SJCRH30 (cell line): Measurements from ENCODE around the gene FAS. TPM values are rescaled to one million over a fixed set of nuclear protein-coding genes. Genes with fewer than 3 reads are reported as not detected.
A peak's percentile ranks its signal among the peaks of the same experiment; 100 is the strongest.

Source experiments
- DNase-seq, 2 experiments: peaks; one replicate each; pipeline ENCODE4 v3.0.0-alpha.2; 2015 to 2020
- H3K27ac ChIP-seq: fragments of 250-450 bp; sonication (Bioruptor Pico); 2 replicates; pipeline ENCODE4 v1.5.1; 2020; ENCODE audit warnings: mild to moderate bottlenecking, moderate library complexity
- H3K27me3 ChIP-seq: fragments of 250-450 bp; sonication (Bioruptor Pico); 2 replicates; pipeline ENCODE4 v1.5.1; 2020; ENCODE audit warnings: mild to moderate bottlenecking, moderate library complexity
- H3K36me3 ChIP-seq: fragments of 250-450 bp; sonication (Bioruptor Pico); 2 replicates; pipeline ENCODE4 v1.5.1; 2020; ENCODE audit warnings: mild to moderate bottlenecking, moderate library complexity
- H3K4me1 ChIP-seq: fragments of 250-450 bp; sonication (Bioruptor Pico); 2 replicates; pipeline ENCODE4 v1.5.1; 2020; ENCODE audit warnings: mild to moderate bottlenecking, moderate library complexity
- H3K4me3 ChIP-seq: fragments of 250-450 bp; sonication (Bioruptor Pico); 2 replicates; pipeline ENCODE4 v1.5.1; 2020; ENCODE audit warnings: mild to moderate bottlenecking, moderate library complexity
- H3K9me3 ChIP-seq: fragments of 250-450 bp; sonication (Bioruptor Pico); replicated peaks from 2 replicates; pipeline ENCODE4 v1.5.1; 2020; ENCODE audit warnings: mild to moderate bottlenecking, moderate library complexity
- total RNA-seq: library from RNA; depleted of rRNA; stranded (reverse); fragments of >200 nt; shearing (Covaris generic); gene quantifications from 2 replicates; pipeline ENCODE4 v1.2.3, GENCODE V29; 2014; rRNA removed

Gene FAS
- 0.48 and 0.75 TPM in 2 replicates for total RNA-seq

GRCh38 chr10:88990384-88991160, at the start of gene FAS:
Gene FAS (plus strand): TSS chr10:88990798. CDS start chr10:88990877, 79 bp downstream.
- DNase-seq = peak; percentile 11 to 27
- no peaks in the 10 kb centered on the region; the same call in 1 of the 2 replicates for H3K27me3 ChIP-seq
- H3K36me3 ChIP-seq = no peaks in the 10 kb centered on the region
- peak within 1 kb of the TSS; percentile 59 for H3K4me3 ChIP-seq
- H3K9me3 ChIP-seq = no peaks in the 10 kb centered on the region
- H3K27ac ChIP-seq = no peak within 1 kb of the TSS
- H3K4me1 ChIP-seq = no peaks in the 10 kb centered on the region

GRCh38 chr10:88941026-88941425, 49.6 kb upstream of the FAS start:
- Histone ChIP-seq H3K9me3 (no peaks in the 10 kb centered on the region), H3K4me3 (no peak overlapping the region), H3K27ac (no peak overlapping the region), H3K27me3 (no peaks in the 10 kb centered on the region), H3K36me3 (no peaks in the 10 kb centered on the region), H3K4me1 (no peaks in the 10 kb centered on the region)
- DNase-seq = no peak

GRCh38 chr10:88943778-88944177, 46.8 kb upstream of the FAS start:
- Histone ChIP-seq H3K27ac (no peak overlapping the region), H3K9me3 (no peaks in the 10 kb centered on the region), H3K27me3 (no peaks in the 10 kb centered on the region), H3K36me3 (no peaks in the 10 kb centered on the region), H3K4me3 (no peak overlapping the region), H3K4me1 (no peaks in the 10 kb centered on the region)
- no peak for DNase-seq

GRCh38 chr10:88944813-88945212, 45.8 kb upstream of the FAS start:
- no peak for DNase-seq
- Histone ChIP-seq H3K4me3 (no peak overlapping the region), H3K9me3 (no peaks in the 10 kb centered on the region), H3K27me3 (no peaks in the 10 kb centered on the region), H3K36me3 (no peaks in the 10 kb centered on the region), H3K4me1 (no peaks in the 10 kb centered on the region), H3K27ac (no peak overlapping the region)

GRCh38 chr10:88946200-88946599, 44.4 kb upstream of the FAS start:
- Histone ChIP-seq H3K27ac (no peak overlapping the region), H3K4me3 (no peak overlapping the region), H3K4me1 (no peaks in the 10 kb centered on the region), H3K27me3 (no peaks in the 10 kb centered on the region), H3K9me3 (no peaks in the 10 kb centered on the region), H3K36me3 (no peaks in the 10 kb centered on the region)
- DNase-seq = no peak

- DNase-seq = no peak
- H3K27ac ChIP-seq = no peak overlapping the region
Measured at GRCh38 chr10:88946965-88947590, 43.5 kb upstream of the FAS start.

GRCh38 chr10:88949051-88949450, 41.5 kb upstream of the FAS start:
- H3K27ac ChIP-seq = no peak overlapping the region
- DNase-seq = no peak
- H3K4me1 ChIP-seq = no peaks in the 10 kb centered on the region
- H3K4me3 ChIP-seq = no peak overlapping the region
- H3K27me3 ChIP-seq = no peaks in the 10 kb centered on the region
- H3K9me3 ChIP-seq = no peaks in the 10 kb centered on the region
- H3K36me3 ChIP-seq = no peaks in the 10 kb centered on the region

More at GRCh38 chr10:88946965-88947590, 43.5 kb upstream of the FAS start:
- Histone ChIP-seq H3K9me3 (no peaks in the 10 kb centered on the region), H3K4me1 (no peaks in the 10 kb centered on the region), H3K36me3 (no peaks in the 10 kb centered on the region), H3K27me3 (no peaks in the 10 kb centered on the region), H3K4me3 (no peak overlapping the region)

GRCh38 chr10:88949912-88950837, 40.4 kb upstream of the FAS start:
- Histone ChIP-seq H3K4me3 (no peak overlapping the region), H3K27ac (no peak overlapping the region), H3K36me3 (no peaks in the 10 kb centered on the region), H3K9me3 (no peaks in the 10 kb centered on the region), H3K27me3 (no peaks in the 10 kb centered on the region), H3K4me1 (no peaks in the 10 kb centered on the region)
- no peak for DNase-seq

- no peaks in the 10 kb centered on the region for H3K27me3 ChIP-seq
- no peak for DNase-seq
Measured at GRCh38 chr10:88952647-88953111, 37.9 kb upstream of the FAS start, which contains the start of gene ACTA2. Gene ACTA2 (minus strand): TSS chr10:88952773. CDS start chr10:88948930, 3,843 bp downstream.

GRCh38 chr10:88953662-88954061, 36.9 kb upstream of the FAS start:
- Histone ChIP-seq H3K36me3 (no peaks in the 10 kb centered on the region), H3K27me3 (no peaks in the 10 kb centered on the region), H3K4me1 (no peaks in the 10 kb centered on the region), H3K4me3 (no peak overlapping the region), H3K27ac (no peak overlapping the region), H3K9me3 (no peaks in the 10 kb centered on the region)
- DNase-seq = no peak

More at GRCh38 chr10:88952647-88953111, 37.9 kb upstream of the FAS start, which contains the start of gene ACTA2:
- Histone ChIP-seq H3K36me3 (no peaks in the 10 kb centered on the region), H3K9me3 (no peaks in the 10 kb centered on the region), H3K27ac (no peak within 1 kb of the TSS), H3K4me1 (no peaks in the 10 kb centered on the region), H3K4me3 (no peak within 1 kb of the TSS)

- H3K9me3 ChIP-seq = no peaks in the 10 kb centered on the region
- DNase-seq = no peak
- no peaks in the 10 kb centered on the region for H3K4me1 ChIP-seq
- no peak overlapping the region for H3K4me3 ChIP-seq
- no peaks in the 10 kb centered on the region for H3K27me3 ChIP-seq
- no peak overlapping the region for H3K27ac ChIP-seq
- no peaks in the 10 kb centered on the region for H3K36me3 ChIP-seq
Measured at GRCh38 chr10:88954458-88955083, 36.0 kb upstream of the FAS start.

GRCh38 chr10:88957381-88957780, 33.2 kb upstream of the FAS start:
- DNase-seq = no peak
- no peaks in the 10 kb centered on the region for H3K4me1 ChIP-seq
- H3K4me3 ChIP-seq = no peak overlapping the region
- H3K9me3 ChIP-seq = no peaks in the 10 kb centered on the region
- no peaks in the 10 kb centered on the region for H3K27me3 ChIP-seq
- no peaks in the 10 kb centered on the region for H3K36me3 ChIP-seq
- no peak overlapping the region for H3K27ac ChIP-seq

GRCh38 chr10:88958721-88959120, 31.9 kb upstream of the FAS start:
- no peaks in the 10 kb centered on the region for H3K27me3 ChIP-seq
- H3K4me3 ChIP-seq = no peak overlapping the region
- H3K36me3 ChIP-seq = no peaks in the 10 kb centered on the region
- no peak for DNase-seq
- no peaks in the 10 kb centered on the region for H3K9me3 ChIP-seq
- H3K4me1 ChIP-seq = no peaks in the 10 kb centered on the region
- H3K27ac ChIP-seq = no peak overlapping the region

- no peak for DNase-seq
- Histone ChIP-seq H3K4me1 (no peaks in the 10 kb centered on the region), H3K36me3 (no peaks in the 10 kb centered on the region), H3K27ac (no peak overlapping the region), H3K4me3 (no peak overlapping the region), H3K9me3 (no peaks in the 10 kb centered on the region), H3K27me3 (no peaks in the 10 kb centered on the region)
Measured at GRCh38 chr10:88960802-88961201, 29.8 kb upstream of the FAS start.
